NCI-H460 (cell line): ENCODE results near the gene DERL3. TPM values are rescaled to one million over a fixed set of nuclear protein-coding genes. Genes with fewer than 3 reads are reported as not detected.

Experiments
- DNase-seq: peaks from one replicate; pipeline ENCODE4 v3.0.0-alpha.2; 2016; ENCODE audit warnings: low read depth; ENCODE audit errors: extremely low read depth
- total RNA-seq: library from RNA; depleted of rRNA; stranded (reverse); fragments of >200 nt; shearing (Covaris generic); gene quantifications from 2 replicates; pipeline ENCODE4 v1.2.3, GENCODE V29; 2014

Gene DERL3
- total RNA-seq, 1 experiment from 2014 or later: 0.59 TPM

- DNase-seq: no peak
Observed at GRCh38 chr22:23847991-23848864, 9.4 kb upstream of the DERL3 start.

DNA sequence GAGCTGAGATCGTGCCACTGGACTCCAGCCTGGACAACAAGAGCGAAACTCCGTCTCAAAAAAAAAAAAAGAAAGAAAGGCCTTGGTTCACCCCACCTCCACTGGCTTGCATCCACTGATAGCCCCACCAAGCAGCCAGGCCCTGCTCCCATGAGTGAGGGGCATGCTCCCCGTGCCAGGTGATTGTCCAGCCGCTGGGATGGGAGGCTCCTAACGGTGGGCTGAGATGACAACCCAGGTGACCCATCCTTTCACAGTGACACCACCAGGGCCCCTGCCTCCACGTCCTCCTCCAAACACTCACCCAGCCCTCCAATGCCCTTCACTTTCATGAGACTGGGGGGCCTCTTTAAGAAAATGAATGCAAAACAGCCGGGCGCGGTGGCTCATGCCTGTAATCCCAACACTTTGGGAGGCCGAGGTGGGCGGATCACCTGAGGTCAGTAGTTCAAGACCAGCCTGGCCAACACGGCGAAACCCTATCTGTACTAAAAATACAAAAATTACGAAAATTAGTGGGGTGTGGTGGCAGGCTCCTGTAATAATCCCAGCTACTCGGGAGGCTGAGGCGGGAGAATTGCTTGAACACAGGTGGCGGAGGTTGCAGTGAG, 8.6 kb upstream of the DERL3 start:
- no peak for DNase-seq

DNA sequence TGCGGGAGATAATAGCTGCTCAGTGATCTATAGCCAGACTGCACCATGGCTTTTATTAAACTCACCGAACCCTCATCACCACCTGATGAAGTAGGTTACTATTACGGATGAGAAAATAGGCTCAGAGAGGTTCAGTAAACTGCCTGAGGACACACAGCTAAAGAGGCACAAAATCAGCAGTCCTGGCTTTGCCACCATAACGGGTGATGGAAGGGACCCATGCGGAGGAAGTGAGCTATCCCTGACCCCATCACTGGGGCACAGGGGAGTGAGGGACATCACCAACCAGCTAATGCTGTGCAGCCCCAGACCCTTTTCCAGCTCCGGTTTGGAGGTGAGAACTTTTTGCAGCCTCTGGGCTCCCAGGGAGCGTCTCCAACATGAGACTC, 7.3 kb upstream of the DERL3 start:
- DNase-seq: no peak

DNA sequence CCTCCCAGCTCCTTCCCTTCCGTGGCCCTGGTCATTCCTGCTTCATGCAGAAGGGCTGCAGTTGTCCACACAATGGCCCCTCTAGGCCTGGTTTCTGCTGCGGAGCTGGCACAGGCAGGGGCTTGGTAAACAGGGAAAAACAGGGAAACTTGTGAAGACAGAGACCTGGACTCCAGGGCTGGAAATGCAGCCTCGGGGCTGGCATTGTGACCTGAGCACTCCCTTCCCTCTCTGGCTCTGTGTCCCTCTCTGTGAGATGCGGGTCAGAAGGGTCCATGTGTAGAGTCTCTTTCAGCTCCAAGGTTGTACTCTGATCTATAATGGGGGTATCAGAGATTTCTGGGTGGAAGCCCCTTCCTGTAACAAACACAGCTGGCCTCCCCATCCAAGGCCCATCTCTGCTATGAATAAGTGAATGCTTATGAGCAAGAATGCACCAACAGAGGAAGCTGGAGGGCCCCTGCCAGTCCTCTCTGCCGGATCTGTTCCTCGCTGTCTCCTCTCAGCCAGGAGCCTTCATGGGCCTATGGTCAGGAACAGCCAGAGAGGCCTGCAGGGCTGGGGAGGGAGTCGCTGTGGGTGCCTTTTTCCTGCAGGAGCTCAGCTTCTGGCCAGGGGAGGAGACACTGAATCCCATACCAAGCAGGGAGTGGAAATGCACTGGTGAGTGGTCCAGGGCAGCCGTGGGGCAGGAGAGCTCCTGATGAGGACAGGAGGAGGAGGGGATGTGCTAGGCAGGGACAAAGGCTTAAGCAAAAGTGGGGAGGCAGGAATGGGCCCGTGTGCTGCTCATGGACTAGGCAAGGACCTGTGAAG, 6.7 kb upstream of the DERL3 start:
- DNase-seq: no peak

DNA sequence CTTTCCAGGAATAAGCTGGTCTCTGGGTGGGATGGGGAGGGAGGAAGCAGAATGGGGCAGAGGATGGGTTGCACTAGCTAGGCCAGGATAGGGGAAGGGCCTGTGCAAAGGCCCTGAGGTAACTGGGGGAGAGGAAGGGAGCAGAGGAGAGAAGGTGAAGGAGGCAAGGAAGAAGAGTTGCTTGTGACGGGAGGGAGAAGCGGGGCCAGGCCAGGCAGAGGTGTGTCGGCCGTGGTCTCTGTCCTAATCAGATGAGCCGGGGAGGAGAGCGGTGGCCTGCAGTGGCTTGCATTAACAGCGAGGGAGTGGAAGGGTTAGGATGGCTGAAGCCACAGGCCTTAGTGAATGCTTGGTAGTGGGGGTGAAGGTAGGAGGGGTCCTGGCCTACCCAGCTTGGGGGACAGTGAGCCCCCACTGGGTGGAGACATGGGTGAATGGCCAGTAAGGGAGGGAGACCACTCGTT, 6.0 kb upstream of the DERL3 start:
- no peak for DNase-seq

DNA sequence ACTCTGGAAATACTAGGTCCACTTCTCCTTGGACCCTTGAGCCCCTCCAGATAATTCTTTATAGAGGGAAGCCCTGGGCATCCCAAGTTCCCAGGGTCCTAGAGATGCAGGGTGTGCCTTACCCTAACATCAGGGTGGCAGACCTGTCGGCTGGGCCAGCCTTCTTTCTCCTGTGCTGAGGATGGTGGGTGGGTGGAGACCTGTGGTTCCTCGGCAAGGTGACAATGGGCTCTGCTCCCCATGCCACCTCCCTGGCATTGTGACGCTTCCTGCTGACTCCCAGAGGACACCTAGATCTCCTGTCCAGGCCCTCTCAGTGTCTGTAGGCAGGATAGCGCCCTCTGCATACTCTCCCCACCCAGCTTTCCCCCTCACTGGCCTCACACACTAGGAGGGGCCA, 3.8 kb upstream of the DERL3 start:
- no peak for DNase-seq

GRCh38 chr22:23841736-23842445, 3.1 kb upstream of the DERL3 start:
- DNase-seq: no peak

GRCh38 chr22:23841292-23841691, 2.5 kb upstream of the DERL3 start:
- DNase-seq: no peak

GRCh38 chr22:23840026-23840425, 1.2 kb upstream of the DERL3 start:
- DNase-seq: no peak

- DNase-seq: no peak
Observed at GRCh38 chr22:23837911-23838680, 710 bp downstream of the DERL3 start.

DNA sequence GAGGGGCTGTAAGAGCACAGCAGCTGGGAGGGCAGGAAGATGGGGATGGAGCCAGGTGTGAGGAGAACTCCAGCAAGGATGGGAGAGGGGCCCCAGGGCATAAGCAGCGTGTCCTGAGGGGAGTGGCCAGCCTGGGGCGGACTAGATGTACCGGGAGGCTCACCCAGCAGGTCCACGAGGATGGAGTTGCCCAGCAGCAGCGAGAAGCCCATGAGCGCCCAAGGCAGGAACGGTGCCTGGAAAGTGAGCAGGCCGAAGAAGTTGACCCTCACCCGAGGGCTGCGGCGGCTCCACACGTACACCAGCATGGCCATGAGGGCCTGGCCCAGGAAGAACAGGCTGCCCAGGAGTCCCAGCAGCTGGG, 1.3 kb downstream of the DERL3 start:
- no peak for DNase-seq

- DNase-seq: no peak
Observed at GRCh38 chr22:23836692-23837495, 1.9 kb downstream of the DERL3 start.

- DNase-seq: no peak
Observed at GRCh38 chr22:23836281-23836680, 2.5 kb downstream of the DERL3 start.

DNA sequence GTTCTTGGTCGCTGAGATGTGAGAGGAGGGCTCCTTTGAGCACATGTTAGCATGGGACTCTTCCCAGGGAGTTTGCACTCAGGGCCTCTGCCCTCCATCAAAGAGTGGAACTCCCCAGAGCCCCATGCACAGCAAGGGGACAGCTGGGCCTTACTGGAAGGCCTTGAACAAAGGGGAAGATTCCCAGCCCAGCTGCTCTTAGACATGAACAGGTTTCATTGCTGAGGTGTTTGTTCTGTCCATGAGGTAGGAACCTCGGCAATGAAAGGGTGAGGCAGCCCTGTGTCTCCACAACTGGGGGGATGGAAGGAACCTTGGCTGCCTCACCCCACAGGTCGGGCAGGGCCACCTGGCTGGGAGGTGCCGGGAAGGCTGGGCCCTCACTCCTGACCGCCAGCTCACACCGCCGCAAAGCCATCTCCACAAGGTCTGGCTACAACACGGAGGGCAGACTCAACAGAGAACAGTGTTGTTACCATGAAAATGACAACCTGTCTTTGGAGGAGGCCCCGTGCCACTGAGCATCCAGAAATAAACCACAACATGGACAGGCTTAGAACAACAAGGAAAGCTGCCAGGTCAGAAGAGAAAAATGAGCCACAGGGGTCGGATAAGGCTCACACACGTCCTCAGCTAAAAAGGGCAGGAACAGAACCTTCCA, 3.2 kb downstream of the DERL3 start:
- no peak for DNase-seq

GRCh38 chr22:23834793-23835483, 3.9 kb downstream of the DERL3 start:
- no peak for DNase-seq

DNA sequence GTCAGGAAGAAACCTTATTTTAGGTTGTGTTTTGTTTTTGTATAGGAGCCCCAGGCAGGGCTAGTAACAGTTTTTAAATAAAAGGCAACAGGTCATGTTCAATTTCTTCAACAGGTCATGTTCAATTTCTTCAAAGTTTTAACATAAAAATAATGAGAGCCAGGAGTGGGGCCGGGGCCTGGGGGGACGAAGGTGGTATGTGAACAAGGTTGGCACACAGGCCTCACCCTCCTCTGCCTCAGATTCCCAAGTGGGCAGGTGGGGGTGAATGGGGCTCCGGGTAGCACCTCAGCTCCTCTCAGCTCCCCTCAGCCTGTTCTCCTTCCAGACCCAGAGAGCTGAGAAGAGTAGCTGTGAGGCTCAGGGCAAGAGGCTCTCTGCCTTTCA, 4.4 kb downstream of the DERL3 start:
- DNase-seq: no peak

DNA sequence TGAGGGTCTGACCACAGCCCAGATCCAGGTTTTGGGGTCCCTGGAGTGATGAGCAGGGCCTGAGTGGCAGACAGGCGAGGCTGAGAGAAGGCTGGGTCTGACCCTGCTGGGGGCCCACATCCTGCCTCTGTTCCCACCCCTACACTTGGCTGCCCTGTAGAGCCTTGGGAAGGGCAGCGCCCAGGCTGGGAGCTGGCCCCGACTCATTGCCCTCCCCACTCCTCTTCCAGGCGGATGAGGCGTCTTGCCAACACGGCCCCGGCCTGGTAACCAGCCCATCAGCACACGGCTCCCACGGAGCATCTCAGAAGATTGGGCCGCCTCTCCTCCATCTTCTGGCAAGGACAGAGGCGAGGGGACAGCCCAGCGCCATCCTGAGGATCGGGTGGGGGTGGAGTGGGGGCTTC, 4.9 kb downstream of the DERL3 start:
- no peak for DNase-seq
